ENCODE data around the gene VENTX. TPM values are rescaled to one million over a fixed set of nuclear protein-coding genes. Genes with fewer than 3 reads are reported as not detected.
"Not testable (repeated sequence)": the region's sequence is repeated elsewhere in the genome, so short reads cannot be mapped to it uniquely, and the experiment has no call there.

VENTX gene
- total RNA-seq, 1 experiment from 2014 or later: 25.0 TPM

DNA sequence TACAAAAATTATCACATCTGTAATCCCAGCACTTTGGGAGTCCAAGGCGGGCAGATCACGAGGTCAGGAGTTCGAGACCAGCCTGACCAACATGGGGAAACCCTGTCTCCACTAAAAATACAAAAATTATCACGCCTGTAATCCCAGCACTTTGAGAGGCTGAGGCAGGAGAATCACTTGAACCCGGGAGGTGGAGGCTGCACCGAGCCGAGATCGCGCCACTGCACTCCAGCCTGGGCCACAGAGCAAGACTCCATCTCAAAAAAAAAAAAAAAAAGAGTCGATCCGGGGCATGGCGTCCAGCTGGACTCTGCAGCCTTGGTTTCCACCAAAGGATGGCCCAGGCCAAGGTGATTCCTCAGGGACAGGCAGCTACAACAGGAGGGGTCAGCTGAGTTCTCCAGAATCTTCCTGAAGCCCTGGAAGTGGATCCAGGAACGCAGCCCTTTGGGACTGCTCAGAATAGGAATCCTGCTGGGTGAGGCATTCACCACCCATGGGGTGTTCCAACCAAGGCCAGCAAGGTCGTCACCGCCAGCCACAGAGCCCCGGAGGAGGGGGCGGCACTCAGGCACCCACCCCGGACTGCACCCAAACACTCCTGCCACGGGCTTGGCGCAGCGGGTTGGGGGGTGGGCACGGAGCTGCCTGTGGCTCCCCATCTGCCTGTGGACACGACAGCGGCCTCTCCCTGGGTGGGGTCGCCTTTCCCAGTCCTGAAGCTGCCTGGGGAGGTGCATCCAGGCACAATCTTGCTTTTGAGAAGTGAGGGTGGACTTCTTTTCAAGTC lies 19.7 kb upstream of the VENTX start:
- no peaks in the 10 kb centered on the region for H3K27me3 ChIP-seq (ENCODE audit: control insufficient read depth, insufficient read depth, low read length)

DNA sequence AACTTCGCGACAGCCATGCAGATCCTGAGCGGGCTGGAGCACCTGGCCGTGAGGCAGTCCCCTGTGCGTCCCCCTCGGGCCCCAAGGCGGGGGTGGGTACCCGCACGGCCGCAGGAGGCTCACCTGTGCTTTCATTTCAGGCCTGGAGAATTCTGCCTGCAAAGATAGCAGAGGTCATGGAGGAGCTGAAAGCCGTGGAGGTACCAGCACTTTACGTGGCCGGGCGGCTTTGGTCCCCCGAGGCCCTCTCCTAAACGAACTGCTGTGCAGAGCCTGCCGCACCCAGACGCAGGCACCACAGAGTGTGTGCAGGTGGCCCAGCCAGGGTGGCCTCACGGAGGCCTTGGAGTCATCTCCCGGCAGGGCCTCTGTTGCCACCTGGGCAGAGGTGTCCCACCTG lies 18.8 kb upstream of the VENTX start:
- no peak overlapping the region for H3K4me3 ChIP-seq (ENCODE audit: insufficient read depth, low read depth, low read length)

More for the DNA sequence above, 19.7 kb upstream of the VENTX start:
- H3K4me3 ChIP-seq (ENCODE audit: insufficient read depth, low read depth, low read length): no peak overlapping the region
- no peaks in the 10 kb centered on the region for H3K36me3 ChIP-seq (replicated peaks; ENCODE audit: control insufficient read depth, insufficient read depth, low read length)
- DNase-seq: no peak

DNA sequence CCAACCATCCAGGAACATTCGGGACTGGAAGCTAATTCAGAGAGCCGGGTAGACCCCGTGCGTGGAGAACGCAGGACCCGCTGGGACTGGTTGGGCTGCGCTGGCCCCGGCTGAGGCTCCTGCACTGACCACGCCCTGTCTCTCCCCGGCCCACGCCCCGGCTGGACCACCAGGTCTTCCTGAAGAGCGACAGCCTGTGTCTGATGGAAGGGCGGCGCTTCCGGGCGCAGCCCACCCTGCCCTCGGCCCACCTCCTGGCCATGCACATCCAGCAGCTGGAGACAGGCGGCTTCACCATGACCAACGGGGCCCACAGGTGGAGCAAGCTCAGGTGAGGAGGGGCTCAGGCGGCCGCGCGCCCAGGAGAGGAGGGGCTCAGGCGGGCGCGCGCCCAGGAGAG lies 17.9 kb upstream of the VENTX start:
- Histone ChIP-seq H3K36me3 (replicated peaks; ENCODE audit: control insufficient read depth, insufficient read depth, low read length) (no peaks in the 10 kb centered on the region), H3K27me3 (ENCODE audit: control insufficient read depth, insufficient read depth, low read length) (no peaks in the 10 kb centered on the region), H3K4me3 (ENCODE audit: insufficient read depth, low read depth, low read length) (peak overlapping the region; percentile 9)
- DNase-seq: peak; percentile 97

More for the DNA sequence above, 18.8 kb upstream of the VENTX start:
- no peaks in the 10 kb centered on the region for H3K36me3 ChIP-seq (replicated peaks; ENCODE audit: control insufficient read depth, insufficient read depth, low read length)
- DNase-seq: peak; percentile 72
- no peaks in the 10 kb centered on the region for H3K27me3 ChIP-seq (ENCODE audit: control insufficient read depth, insufficient read depth, low read length)

DNA sequence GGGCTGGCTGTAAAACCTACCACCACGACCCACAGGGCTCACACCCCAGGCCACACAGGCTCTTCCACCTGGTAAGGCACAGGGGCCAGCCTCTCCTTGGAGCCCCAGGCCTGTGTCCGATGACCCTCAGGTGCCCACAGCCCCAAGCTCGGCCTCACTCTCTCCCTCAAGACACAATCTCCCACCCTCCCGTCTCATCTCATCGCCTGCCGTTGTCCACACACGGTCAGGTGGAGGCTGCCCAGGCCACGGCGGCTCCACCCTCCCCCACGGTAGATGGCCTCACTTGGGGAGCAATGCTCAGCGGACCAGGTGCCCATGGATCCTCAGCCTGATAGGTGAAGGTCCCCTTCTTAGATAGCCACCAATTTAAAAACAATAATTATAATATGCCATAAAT lies 16.3 kb upstream of the VENTX start:
- Histone ChIP-seq H3K4me3 (ENCODE audit: insufficient read depth, low read depth, low read length) (no peak overlapping the region), H3K36me3 (replicated peaks; ENCODE audit: control insufficient read depth, insufficient read depth, low read length) (no peaks in the 10 kb centered on the region), H3K27me3 (ENCODE audit: control insufficient read depth, insufficient read depth, low read length) (no peaks in the 10 kb centered on the region)
- DNase-seq: no peak

DNA sequence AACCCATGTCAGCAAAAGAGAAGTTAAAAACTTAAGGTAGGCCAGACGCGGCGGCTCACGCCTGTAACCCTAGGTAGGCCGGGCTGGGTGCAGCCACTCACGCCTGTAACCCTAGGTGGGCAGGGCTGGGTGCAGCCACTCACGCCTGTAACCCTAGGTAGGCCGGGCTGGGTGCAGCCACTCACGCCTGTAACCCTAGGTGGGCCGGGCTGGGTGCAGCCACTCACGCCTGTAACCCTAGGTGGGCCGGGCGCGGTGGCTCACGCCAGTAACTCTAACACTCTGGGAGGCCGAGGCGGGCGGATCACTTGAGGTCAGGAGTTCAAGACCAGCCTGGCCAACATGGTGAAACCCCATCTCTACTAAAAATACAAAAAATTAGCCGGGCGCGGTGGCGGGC lies 15.9 kb upstream of the VENTX start:
- not testable (repeated sequence) for H3K27me3 ChIP-seq (ENCODE audit: control insufficient read depth, insufficient read depth, low read length)

DNA sequence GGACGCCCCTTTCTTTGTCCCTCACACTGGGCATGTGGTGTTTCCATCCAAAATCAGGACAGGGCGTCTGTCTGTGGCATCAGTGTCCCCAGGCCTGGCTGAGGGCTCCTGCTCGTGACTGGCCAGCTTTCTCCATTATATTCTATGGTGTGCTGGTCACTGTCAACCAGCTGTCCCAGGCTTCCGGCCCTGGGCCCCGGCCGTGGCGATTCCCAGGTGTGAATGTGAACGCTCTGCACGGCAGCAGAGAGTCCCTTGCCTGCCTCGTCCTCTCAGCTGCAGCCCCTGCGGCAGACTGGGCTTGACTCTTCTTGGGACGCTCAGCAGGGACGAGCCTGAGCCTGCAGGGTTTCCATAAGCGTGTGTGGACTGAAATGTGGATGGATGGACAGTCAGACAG lies 13.6 kb upstream of the VENTX start:
- no peak for DNase-seq
- H3K4me3 ChIP-seq (ENCODE audit: insufficient read depth, low read depth, low read length): no peak overlapping the region
- no peaks in the 10 kb centered on the region for H3K36me3 ChIP-seq (replicated peaks; ENCODE audit: control insufficient read depth, insufficient read depth, low read length)
- H3K27me3 ChIP-seq (ENCODE audit: control insufficient read depth, insufficient read depth, low read length): peaks cover 4% of the 10 kb centered on the region

More for the DNA sequence above, 15.9 kb upstream of the VENTX start:
- H3K36me3 ChIP-seq (replicated peaks; ENCODE audit: control insufficient read depth, insufficient read depth, low read length); H3K4me3 ChIP-seq (ENCODE audit: insufficient read depth, low read depth, low read length); DNase-seq: not testable (repeated sequence)

DNA sequence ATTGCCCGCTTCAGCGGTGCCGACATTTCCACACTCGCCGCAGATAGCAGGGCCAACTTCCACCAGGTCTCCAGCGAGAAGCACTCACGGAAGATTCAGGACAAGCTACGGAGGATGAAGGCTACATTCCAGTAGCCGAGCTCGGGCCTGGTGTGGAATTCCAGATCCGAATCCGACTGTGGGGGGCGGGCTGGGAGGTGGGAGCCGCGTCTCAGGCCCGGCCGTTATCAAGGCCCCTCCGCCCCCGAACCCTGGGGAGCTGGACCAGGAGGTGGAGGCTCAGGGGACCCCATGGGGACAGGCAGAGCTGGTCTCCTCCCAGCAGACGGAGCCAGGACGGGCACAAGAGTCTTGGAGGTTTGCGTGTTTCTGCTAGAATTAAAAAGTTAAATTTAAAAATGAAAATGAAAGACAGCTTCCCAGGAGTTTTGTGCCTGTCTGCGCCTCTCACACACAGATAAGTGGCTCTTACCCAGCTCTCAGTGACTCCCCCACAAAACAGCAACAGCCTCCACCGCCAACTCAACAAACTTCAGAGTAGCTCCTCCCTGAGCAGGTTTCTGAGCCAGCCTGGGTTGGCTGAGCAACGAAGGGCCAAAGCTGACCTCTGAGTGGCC lies 12.8 kb upstream of the VENTX start:
- no peak for DNase-seq
- Histone ChIP-seq H3K4me3 (ENCODE audit: insufficient read depth, low read depth, low read length) (no peak overlapping the region), H3K36me3 (replicated peaks; ENCODE audit: control insufficient read depth, insufficient read depth, low read length) (no peaks in the 10 kb centered on the region), H3K27me3 (ENCODE audit: control insufficient read depth, insufficient read depth, low read length) (peaks cover 11% of the 10 kb centered on the region)

DNA sequence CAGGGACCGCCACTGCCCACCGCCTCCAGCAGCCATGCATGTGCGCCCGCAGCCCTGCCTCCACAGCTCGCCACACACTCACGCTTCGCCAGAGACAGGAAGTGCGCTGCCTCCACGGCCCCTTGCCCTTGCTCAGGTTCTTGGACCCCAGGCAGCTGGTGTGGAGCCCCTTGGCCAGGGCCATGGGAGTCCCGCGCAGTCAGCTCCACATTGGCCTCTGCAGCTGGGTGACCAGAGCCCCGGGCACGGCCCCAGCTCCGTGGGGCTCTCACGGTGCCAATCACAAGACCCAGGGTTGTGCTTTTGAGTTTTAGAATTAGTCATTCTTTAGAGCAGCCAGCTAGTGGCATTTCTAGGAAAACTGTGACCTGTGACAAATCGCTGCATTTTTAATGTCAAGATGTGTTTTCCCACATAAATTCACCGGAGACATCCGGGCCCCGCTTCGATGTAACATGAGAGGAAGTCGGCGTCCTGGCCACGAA lies 11.9 kb upstream of the VENTX start:
- no peak for DNase-seq
- Histone ChIP-seq H3K4me3 (ENCODE audit: insufficient read depth, low read depth, low read length) (no peak overlapping the region), H3K27me3 (ENCODE audit: control insufficient read depth, insufficient read depth, low read length) (peaks cover 15% of the 10 kb centered on the region), H3K36me3 (replicated peaks; ENCODE audit: control insufficient read depth, insufficient read depth, low read length) (no peaks in the 10 kb centered on the region)

DNA sequence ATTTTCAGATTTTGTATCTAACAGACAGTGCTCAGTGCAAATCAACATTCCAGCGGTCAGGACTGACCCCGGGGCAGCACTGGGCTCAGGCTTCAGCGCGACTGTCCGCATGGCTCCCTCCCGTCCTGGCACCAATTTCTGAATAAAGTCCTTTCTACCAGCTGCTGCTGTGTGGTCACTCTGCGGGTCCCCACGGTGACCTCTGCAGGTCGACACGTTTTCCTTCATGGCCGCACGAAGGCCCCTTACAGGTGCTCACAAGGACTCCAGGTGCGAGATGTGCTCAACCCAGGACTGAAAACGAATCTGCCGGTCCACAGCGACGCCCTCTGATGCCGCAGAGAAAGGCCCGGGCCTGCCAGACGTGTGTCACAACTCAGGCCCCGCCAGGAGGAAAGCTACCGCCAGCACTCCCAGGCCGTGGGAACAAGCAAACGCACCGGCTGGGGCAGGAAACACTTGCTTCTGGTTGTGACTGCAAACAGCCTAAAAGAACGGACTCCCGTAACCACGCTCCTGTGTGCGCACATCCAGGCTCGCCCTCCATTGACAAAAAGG lies 11.3 kb upstream of the VENTX start:
- no peak for DNase-seq
- Histone ChIP-seq H3K27me3 (ENCODE audit: control insufficient read depth, insufficient read depth, low read length) (peaks cover 20% of the 10 kb centered on the region), H3K4me3 (ENCODE audit: insufficient read depth, low read depth, low read length) (no peak overlapping the region), H3K36me3 (replicated peaks; ENCODE audit: control insufficient read depth, insufficient read depth, low read length) (no peaks in the 10 kb centered on the region)

DNA sequence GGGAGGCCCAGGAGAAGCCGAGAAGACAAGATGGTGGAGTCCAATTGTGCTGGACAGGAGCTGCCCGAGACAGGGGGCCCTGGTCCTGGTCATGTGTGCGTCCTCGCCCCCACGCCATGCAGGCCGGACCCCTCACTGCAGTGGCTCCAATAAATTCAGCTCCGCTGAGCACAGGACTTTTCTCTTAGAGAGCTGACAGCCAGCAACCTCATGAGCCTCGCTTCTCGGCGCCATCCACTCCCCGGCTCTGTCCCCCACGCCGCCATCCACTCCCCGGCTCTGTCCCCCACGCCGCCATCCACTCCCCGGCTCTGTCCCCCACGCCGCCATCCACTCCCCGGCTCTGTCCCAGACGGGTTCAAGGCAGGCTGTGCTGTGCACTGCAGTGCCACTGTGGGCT lies 10.4 kb upstream of the VENTX start:
- DNase-seq: no peak
- H3K27me3 ChIP-seq (ENCODE audit: control insufficient read depth, insufficient read depth, low read length): peaks cover 27% of the 10 kb centered on the region
- H3K4me3 ChIP-seq (ENCODE audit: insufficient read depth, low read depth, low read length): no peak overlapping the region
- no peaks in the 10 kb centered on the region for H3K36me3 ChIP-seq (replicated peaks; ENCODE audit: control insufficient read depth, insufficient read depth, low read length)

DNA sequence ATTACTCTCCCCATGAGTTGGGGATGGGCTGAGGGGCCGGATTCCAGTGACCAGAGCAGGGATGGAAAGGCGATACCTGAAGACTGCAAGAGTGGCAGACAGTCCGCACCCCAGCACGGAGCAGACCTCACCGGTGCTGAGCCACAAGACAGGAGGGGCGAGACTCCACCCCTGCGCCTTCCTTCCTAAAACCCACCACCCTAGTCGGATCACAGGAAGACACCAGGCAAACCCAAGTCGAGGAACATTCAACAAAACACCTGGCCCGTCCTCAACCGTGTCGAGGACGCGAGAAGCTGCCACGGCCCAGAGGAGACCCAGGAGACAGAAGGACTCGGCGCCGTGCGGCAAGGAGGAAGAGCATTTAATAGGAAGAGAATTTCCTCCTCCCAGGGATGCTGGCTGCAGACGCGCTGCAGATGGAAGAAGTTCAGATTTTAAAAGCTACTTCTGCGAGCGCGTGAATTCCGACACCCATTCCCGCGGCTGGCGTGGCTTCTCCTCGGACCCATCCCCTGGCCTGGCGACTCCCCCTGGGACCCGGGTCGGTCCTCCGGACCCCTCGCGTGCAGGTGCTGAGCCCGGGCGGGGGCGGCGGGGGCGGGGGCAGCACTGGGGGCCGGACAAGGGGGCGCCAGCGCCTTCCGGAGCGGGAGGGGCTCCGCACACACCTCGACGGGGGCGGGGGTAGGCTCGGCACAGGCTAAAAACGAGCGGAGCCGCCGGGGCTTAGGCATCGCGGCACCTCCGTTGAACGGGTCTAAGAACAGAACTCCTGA lies 8.2 kb upstream of the VENTX start:
- no peaks in the 10 kb centered on the region for H3K36me3 ChIP-seq (replicated peaks; ENCODE audit: control insufficient read depth, insufficient read depth, low read length)
- peak overlapping the region; percentile 58 for H3K4me3 ChIP-seq (ENCODE audit: insufficient read depth, low read depth, low read length)
- no peak for DNase-seq
- peaks cover 30% of the 10 kb centered on the region for H3K27me3 ChIP-seq (ENCODE audit: control insufficient read depth, insufficient read depth, low read length)

DNA sequence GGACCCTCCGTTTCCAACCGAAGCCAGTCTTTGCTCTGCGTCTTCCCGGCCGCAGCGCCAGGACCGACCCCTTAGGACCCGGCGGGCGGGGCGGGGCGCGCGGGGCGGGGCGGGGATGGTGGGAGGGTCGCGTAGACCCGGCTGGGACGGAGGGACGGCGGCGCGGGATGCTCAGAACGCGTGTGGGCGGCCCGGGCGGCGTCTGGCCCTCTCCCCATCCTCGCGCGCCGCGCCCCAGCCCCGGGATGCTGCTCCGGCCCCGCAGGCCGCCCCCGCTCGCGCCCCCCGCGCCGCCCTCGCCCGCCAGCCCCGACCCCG lies 7.7 kb upstream of the VENTX start, which contains the start of gene UTF1:
UTF1 (plus strand) TSS at position 174 of the 318 bp plus-strand sequence; CDS start at position 246, 72 bp downstream.
- peak; percentile 88 for DNase-seq
- Histone ChIP-seq H3K36me3 (replicated peaks; ENCODE audit: control insufficient read depth, insufficient read depth, low read length) (no peaks in the 10 kb centered on the region), H3K4me3 (ENCODE audit: insufficient read depth, low read depth, low read length) (peak within 1 kb of the TSS; percentile 58), H3K27me3 (ENCODE audit: control insufficient read depth, insufficient read depth, low read length) (peaks cover 30% of the 10 kb centered on the region)

DNA sequence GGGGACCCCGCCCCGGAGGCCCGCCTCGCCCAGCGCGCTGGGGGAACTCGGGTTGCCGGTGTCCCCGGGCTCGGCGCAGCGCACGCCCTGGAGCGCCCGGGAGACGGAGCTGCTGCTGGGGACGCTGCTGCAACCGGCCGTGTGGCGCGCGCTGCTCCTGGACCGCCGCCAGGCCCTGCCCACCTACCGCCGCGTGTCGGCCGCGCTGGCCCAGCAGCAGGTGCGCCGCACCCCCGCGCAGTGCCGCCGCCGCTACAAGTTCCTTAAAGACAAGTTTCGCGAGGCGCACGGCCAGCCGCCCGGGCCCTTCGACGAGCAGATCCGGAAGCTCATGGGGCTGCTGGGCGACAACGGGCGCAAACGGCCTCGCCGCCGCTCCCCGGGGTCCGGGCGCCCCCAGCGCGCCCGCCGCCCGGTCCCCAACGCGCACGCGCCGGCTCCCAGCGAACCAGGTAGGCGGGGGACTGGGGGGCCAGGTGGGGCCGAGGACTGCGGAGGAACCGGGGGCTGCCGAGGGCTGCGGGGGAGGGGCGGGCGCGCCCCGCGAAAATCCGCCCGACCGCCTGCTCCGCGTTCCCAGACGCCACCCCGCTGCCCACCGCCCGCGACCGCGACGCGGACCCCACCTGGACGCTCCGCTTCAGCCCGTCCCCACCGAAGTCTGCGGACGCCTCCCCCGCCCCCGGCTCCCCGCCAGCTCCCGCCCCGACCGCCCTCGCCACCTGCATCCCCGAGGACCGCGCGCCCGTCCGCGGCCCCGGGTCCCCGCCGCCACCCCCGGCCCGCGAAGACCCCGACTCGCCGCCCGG lies 7.1 kb upstream of the VENTX start:
- no peaks in the 10 kb centered on the region for H3K36me3 ChIP-seq (replicated peaks; ENCODE audit: control insufficient read depth, insufficient read depth, low read length)
- peaks cover 36% of the 10 kb centered on the region for H3K27me3 ChIP-seq (ENCODE audit: control insufficient read depth, insufficient read depth, low read length)
- peak overlapping the region; percentile 58 for H3K4me3 ChIP-seq (ENCODE audit: insufficient read depth, low read depth, low read length)
- peak; percentile 90 for DNase-seq
